ENCODE data around the gene SHROOM1.

DNA sequence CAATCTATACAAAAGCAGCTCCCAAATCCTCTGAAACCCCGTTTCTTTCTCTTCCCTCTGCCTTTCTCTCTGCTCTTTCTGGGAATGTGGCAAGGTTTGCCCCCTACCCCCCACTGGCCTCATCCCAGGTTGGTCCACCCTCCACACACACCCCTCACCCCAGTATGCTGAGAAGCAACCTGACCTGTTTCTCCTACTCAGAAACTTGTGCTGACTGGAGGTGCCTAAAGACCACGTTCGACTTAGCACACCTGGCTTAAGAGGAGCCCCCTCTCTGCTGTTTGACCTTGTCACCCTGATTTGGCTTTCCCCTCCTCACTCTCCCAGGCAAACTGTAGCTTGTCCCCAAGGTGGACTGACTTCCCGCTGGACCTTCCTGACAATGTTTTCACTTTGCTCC is 52.3 kb downstream of the SHROOM1 start:
- TF ChIP-seq, protein P1, sequence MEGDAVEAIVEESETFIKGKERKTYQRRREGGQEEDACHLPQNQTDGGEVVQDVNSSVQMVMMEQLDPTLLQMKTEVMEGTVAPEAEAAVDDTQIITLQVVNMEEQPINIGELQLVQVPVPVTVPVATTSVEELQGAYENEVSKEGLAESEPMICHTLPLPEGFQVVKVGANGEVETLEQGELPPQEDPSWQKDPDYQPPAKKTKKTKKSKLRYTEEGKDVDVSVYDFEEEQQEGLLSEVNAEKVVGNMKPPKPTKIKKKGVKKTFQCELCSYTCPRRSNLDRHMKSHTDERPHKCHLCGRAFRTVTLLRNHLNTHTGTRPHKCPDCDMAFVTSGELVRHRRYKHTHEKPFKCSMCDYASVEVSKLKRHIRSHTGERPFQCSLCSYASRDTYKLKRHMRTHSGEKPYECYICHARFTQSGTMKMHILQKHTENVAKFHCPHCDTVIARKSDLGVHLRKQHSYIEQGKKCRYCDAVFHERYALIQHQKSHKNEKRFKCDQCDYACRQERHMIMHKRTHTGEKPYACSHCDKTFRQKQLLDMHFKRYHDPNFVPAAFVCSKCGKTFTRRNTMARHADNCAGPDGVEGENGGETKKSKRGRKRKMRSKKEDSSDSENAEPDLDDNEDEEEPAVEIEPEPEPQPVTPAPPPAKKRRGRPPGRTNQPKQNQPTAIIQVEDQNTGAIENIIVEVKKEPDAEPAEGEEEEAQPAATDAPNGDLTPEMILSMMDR (IDR thresholded peaks at IDR 0.05 in 4 of 5, conservative IDR thresholded peaks at IDR 0.05 in 1 of 5), result no peak
- TF ChIP-seq POLR2A (IDR thresholded peaks at IDR 0.05), result no peak

All from gastrocnemius medialis (tissue), 4 donors.